Measurements from ENCODE around the gene MGAT3.
"Not testable (repeated sequence)": the region's sequence is repeated elsewhere in the genome, so short reads cannot be mapped to it uniquely, and the experiment has no call there.

The MGAT3 gene, protein sequence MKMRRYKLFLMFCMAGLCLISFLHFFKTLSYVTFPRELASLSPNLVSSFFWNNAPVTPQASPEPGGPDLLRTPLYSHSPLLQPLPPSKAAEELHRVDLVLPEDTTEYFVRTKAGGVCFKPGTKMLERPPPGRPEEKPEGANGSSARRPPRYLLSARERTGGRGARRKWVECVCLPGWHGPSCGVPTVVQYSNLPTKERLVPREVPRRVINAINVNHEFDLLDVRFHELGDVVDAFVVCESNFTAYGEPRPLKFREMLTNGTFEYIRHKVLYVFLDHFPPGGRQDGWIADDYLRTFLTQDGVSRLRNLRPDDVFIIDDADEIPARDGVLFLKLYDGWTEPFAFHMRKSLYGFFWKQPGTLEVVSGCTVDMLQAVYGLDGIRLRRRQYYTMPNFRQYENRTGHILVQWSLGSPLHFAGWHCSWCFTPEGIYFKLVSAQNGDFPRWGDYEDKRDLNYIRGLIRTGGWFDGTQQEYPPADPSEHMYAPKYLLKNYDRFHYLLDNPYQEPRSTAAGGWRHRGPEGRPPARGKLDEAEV

GRCh38 chr22:39456522-39457197 is at the start of gene MGAT3:
MGAT3 (plus strand) TSS chr22:39457012; CDS start chr22:39487348, 30,336 bp downstream.
- DNase-seq (ENCODE audit: low read depth in 1 of 2, low spot score in 1 of 2), result no peak

- DNase-seq (ENCODE audit: low read depth in 1 of 2, low spot score in 1 of 2), result no peak
Observed at GRCh38 chr22:39408173-39408572, 48.6 kb upstream of the MGAT3 start.

DNA sequence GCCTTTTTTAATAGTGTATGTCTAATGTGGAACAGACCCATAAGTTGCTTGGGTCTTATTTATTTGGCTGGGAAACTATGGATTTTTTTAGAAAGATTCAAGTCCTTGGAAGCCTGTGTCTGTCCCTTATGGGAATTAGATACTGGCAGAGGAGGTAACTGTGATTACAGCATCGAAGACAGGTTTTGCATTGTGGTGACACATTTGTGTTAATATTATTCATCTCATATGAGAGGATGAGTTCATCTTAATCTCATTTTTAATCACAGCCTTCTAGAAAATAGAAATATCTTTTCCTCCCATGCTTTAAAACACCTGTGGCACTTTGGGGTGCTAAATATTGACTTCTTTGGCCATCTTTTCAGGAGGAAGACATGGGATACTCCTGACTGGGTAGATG is 48.0 kb upstream of the MGAT3 start:
- DNase-seq (ENCODE audit: low read depth in 1 of 2, low spot score in 1 of 2), result no peak

- DNase-seq (ENCODE audit: low read depth in 1 of 2, low spot score in 1 of 2), result no peak
Observed at GRCh38 chr22:39409516-39410029, 47.2 kb upstream of the MGAT3 start.

DNA sequence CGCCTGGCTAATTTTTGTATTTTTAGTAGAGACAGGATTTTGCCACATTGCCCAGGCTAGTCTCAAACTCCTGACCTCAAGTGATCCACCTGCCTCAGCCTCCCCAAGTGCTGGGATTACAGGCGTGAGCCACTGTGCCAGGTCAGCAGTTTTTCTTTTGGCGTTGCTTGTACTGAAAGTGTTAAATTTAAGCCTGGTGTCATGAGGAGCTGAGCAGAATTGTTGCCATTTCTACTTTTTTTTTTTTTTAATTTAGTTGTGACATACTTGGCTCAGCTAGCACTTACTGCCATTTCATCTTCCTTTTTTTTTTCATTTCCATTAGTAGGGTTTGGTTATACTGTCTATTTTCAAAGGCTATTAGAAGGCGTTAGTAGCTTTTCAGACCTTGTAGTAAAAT is 46.5 kb upstream of the MGAT3 start:
- no peak for DNase-seq (ENCODE audit: low read depth in 1 of 2, low spot score in 1 of 2)

GRCh38 chr22:39411828-39412365 is 44.9 kb upstream of the MGAT3 start:
- DNase-seq (ENCODE audit: low read depth in 1 of 2, low spot score in 1 of 2), result not testable (repeated sequence)

DNA sequence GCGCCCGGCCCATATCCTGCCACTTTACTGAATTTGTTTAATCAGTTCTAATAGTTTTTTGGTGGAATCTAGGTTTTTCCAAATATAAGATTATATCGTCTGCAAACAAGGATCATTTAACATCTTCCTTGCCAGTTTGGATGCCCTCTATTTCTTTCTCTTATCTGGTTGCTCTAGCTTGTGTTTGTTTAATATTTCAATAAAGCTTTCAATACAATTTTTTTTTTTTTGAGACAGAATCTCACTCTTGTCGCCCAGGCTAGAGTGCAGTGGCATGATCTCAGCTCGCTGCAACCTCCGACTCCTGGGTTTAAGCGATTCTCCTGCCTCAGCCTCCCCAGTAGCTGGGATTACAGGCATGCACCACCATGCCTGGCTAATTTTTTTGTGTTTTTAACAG is 43.6 kb upstream of the MGAT3 start:
- DNase-seq (ENCODE audit: low read depth in 1 of 2, low spot score in 1 of 2), result not testable (repeated sequence)

GRCh38 chr22:39414377-39414776 is 42.4 kb upstream of the MGAT3 start:
- no peak for DNase-seq (ENCODE audit: low read depth in 1 of 2, low spot score in 1 of 2)

GRCh38 chr22:39414886-39415285 is 41.9 kb upstream of the MGAT3 start:
- DNase-seq (ENCODE audit: low read depth in 1 of 2, low spot score in 1 of 2), result no peak

DNA sequence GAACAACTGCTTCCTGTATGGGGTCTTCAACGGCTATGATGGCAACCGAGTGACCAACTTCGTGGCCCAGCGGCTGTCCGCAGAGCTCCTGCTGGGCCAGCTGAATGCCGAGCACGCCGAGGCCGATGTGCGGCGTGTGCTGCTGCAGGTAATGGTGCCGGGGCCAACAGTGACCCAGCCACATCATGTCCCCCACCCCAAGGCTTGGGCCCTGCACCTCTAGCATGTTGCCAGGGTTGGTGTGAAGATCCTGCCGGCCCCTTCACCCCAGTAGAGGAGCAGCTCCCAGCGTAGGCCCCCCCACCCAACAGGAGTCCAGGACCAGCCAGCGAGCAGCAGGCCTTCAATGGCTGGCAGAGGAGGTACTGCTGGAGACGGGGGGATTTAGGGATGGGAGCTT is 41.3 kb upstream of the MGAT3 start:
- DNase-seq (ENCODE audit: low read depth in 1 of 2, low spot score in 1 of 2), result no peak

- DNase-seq (ENCODE audit: low read depth in 1 of 2, low spot score in 1 of 2), result no peak
Observed at GRCh38 chr22:39416319-39416718, 40.5 kb upstream of the MGAT3 start.

- no peak for DNase-seq (ENCODE audit: low read depth in 1 of 2, low spot score in 1 of 2)
Observed at GRCh38 chr22:39417641-39418040, 39.2 kb upstream of the MGAT3 start.

DNA sequence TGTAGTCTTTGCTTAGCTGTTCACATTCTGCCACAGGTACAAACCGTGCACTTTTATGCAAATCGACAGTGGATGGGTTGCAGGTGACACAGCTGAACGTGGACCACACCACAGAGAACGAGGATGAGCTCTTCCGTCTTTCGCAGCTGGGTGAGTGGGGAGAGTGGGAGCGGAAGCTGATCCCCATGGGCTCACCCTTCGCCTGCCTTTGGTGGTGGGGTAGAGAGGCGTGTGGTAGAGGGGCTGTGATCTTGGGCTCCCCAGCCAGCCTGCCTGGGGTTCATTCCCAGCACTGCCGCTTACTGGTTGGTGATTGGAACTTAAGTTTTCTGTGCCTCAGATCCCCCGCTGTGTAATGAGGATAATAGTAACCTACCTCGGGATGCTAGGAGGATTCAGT is 38.1 kb upstream of the MGAT3 start:
- DNase-seq (ENCODE audit: low read depth in 1 of 2, low spot score in 1 of 2), result no peak

GRCh38 chr22:39419096-39419495 is 37.7 kb upstream of the MGAT3 start:
- DNase-seq (ENCODE audit: low read depth in 1 of 2, low spot score in 1 of 2), result no peak

DNA sequence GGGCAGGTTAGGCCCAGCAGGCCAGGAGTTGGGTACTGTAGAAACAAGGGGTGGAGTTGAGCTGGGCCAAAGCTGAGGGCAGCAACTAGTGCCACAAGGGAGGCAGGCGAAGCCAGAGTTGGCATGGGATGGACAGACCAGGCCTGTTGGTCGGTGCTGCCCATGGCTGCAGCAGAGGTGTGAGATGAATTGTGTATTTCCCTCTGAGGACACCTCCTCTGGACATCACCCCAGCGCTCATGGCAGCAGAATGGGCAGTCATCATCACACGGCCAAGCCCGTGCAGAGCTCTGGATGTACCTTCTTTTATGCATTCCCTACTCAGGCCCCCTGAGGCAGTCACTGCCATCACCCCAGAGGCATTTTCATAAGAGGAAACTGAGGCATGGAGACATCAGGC is 36.9 kb upstream of the MGAT3 start:
- no peak for DNase-seq (ENCODE audit: low read depth in 1 of 2, low spot score in 1 of 2)

DNA sequence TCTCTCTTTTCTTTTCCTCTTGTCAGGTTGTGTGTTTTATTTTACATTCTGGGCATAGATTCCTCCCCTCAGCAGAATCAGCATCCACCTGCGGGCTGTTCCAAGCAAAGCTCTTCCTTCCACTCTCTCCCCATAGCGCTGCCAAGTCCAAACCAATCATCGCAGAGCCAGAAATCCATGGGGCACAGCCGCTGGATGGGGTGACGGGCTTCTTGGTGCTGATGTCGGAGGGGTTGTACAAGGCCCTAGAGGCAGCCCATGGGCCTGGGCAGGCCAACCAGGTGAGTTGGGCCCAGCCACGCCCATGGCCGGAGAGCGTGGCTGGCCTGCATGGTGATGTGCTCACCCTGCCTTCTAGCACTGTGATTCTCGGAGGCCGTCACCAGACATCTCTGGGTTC is 35.1 kb upstream of the MGAT3 start:
- DNase-seq (ENCODE audit: low read depth in 1 of 2, low spot score in 1 of 2), result no peak

DNA sequence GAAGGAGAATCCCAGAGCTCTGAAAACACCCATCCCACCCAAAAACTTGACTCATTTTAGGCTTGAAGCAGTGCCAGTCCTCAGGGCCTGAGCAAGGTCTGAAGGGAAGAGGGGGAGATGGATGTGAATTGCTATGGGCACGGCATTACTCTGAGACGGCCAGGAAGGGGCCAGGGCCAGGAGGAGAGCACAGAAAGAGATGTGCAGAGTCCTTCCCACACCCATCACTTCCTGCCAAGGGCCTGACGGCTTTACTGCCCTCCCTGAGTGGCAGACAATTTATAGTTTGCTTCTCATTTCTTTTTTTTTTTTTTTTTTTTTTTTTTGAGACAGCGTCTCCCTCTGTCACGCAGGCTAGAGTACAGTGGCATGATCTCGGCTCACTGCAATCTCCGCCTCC is 34.7 kb upstream of the MGAT3 start:
- no peak for DNase-seq (ENCODE audit: low read depth in 1 of 2, low spot score in 1 of 2)

- no peak for DNase-seq (ENCODE audit: low read depth in 1 of 2, low spot score in 1 of 2)
Observed at GRCh38 chr22:39422721-39423120, 34.1 kb upstream of the MGAT3 start.

- no peak for DNase-seq (ENCODE audit: low read depth in 1 of 2, low spot score in 1 of 2)
Observed at GRCh38 chr22:39423976-39424375, 32.8 kb upstream of the MGAT3 start.

DNA sequence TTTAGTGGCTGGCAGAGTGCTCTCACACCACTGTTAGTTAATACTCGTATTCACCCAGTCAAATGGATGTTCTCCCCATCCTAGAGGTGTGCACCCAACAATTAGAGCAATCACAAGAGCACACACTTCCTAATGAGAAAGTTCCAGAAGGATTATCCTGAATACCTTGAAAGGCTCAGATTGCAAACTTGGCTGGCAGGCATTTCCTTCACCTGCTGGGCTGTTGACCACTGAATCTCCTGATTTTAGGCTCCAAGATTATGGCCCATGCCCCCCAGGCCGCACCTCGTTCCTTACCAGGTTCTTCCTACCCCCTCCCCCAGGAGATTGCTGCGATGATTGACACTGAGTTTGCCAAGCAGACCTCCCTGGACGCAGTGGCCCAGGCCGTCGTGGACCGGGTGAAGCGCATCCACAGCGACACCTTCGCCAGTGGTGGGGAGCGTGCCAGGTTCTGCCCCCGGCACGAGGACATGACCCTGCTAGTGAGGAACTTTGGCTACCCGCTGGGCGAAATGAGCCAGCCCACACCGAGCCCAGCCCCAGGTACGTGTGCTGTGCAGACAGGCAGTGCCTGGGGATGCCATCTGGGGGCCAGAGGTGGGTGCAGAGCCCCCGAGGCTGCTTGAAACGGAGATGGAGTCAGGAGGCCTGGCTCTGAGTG is 30.3 kb upstream of the MGAT3 start:
- no peak for DNase-seq (ENCODE audit: low read depth in 1 of 2, low spot score in 1 of 2)
